Kidney capillary endothelial cell (primary cell): ENCODE measurements around the gene SLC35F1.

Experiments used
- DNase-seq: peaks from one replicate; pipeline ENCODE4 v3.0.0-alpha.2; 2018; ENCODE audit warnings: low spot score

The SLC35F1 gene

DNA sequence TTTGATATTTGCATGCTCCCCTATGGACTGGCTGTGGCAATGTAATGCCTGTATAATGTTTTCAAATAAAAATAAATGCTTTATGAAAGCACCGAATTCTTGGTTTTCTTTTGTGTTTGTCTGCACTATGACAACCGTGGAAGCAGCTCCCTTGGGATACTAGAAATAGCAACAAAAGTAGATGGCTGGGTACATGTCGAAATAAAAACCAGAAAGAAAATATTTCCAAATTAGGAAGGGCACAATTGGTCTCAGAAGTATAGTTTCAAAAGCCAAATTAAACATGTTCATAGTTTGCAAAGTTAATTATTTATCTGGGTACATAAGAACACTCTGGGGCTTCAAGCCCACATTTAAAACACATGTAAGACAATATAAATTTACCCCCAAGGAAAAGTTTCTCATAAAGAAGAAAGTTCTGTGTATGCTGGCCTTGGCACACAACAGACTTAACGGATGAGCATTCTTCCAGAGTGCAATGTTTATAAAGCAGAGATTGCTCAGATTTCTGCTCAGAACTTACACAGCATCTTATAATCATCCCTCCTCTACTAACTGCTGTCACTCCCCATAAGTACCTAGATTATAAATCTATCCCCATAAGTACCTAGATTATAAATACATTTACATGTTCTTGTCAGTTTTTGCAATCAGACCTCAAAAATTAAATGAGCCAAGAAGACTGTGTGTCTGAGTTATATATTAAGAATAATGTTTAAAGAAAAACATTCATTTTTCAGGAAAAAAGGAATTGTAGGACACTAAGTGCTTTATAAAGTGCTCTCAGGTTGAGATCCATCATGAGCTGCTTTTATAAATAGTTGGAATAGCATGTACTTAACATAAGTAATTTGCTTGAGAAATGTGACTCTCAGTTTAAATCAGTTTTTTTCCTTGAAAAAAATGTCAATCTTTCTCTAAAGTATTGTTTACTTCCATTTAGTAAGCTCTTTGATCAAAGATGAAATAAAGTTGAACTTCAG, 410.8 kb downstream of the SLC35F1 start:
- DNase-seq = no peak

- DNase-seq = no peak
Observed at GRCh38 chr6:118318648-118319047, 411.6 kb downstream of the SLC35F1 start.

- DNase-seq = no peak
Observed at GRCh38 chr6:118319416-118319815, 412.4 kb downstream of the SLC35F1 start.

- no peak for DNase-seq
Observed at GRCh38 chr6:118319894-118320649, 413.0 kb downstream of the SLC35F1 start.

DNA sequence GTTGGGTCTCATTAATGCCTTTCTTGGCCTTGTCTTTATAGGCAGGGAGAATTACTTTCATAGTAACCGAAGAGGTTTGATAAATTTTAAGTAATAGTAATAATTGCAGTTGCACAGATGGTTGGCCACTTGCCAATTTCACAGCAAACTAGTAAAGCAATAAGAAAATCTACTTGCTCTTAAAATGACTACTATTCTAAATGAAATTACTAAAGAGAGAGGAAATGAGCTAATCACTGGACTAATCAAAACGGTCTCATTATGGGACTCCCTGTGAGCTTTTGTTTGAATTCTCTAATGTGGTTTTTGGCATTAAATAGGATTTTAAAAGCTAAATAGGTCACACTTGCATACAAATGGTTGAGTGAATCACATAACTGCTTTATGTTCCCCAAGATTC, 413.6 kb downstream of the SLC35F1 start:
- no peak for DNase-seq

- no peak for DNase-seq
Observed at GRCh38 chr6:118324116-118324515, 417.1 kb downstream of the SLC35F1 start.

DNA sequence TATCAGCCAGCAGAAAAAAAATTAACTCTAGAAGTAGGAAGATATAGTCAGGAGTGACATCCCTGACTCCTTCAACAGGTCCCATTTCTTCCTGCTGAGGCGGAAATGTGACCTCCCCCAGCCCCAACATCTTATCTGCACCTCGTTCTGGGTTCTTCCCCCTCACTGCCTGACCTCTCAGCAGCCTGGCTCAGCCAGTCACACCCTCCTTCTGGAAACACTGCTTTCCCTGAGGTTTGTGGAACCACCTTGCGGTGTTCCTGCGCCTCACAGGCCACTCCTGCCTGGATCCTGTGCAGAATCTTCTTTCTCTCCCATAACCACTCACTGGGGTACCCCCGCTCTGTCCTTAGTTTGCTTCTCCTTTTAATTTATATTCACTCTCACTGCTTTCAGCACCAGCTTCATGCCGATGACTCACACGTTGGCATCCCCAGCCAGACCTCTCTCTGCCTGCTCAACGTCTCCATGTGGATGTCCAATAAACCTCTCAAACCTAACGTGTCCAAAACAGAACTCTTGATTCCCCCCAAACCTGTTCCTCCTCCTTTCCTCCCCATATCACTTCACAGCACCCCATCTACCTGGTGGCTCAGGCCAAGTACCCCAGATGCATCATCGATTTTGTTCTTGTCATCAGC, 418.3 kb downstream of the SLC35F1 start:
- no peak for DNase-seq

DNA sequence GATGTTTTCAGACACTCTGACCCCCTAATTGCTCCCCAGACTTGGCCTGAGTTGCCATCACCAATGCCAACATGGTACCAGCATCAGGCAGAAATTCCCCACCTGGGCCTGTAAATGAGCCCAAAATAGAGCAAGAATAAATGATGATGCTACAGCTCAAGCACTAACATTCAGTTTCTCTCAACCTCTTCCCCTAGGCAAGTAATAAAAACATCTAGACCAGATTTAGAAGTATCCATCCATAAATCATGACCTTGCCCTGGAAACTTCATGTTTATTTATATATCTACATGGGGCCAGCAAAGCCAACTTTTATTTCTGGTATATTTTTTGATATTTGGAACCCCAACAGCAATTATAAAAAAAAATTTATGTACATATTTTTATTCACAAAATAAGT, 419.6 kb downstream of the SLC35F1 start:
- DNase-seq = no peak

DNA sequence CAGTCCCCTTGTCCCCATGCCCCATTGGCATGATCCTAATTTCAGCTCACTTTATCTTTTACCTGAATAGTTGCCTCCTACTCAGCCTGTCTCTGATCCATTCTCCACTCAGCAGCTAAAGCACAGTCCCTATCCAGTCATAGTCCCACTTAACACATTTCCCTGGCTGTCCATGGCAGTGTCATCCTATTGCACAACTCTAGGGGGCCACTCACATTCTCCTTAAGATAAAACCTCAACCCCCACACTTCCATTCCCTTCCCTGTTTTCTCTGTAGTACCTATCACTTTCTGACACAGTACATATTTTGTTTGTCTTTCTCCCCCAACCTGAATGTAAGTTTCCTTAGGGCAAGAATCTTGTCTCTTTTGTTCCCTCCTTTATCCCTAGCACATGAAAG, 420.2 kb downstream of the SLC35F1 start:
- DNase-seq = no peak

- no peak for DNase-seq
Observed at GRCh38 chr6:118333772-118334171, 426.7 kb downstream of the SLC35F1 start.

DNA sequence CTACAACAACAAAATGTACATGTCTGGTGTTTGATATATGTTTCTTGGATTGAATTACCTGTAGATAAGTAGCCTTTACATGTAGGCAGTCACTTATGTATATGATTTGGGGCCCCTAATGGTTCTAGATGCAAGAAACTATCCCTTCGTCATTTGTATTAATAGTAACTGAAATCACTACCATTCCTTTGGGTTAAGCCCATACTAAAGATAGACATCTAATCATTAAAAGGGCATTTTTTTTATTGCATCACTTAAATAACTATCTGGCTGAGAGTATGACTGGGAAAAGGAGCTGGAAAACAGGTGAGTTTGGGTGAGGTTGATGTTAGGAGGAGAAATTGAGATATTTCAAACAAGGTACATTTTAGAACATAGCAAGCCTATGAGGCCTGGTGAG, 427.6 kb downstream of the SLC35F1 start:
- DNase-seq = no peak

- no peak for DNase-seq
Observed at GRCh38 chr6:118335325-118335816, 428.3 kb downstream of the SLC35F1 start.

GRCh38 chr6:118344014-118344670, 437.1 kb downstream of the SLC35F1 start:
- DNase-seq = no peak

DNA sequence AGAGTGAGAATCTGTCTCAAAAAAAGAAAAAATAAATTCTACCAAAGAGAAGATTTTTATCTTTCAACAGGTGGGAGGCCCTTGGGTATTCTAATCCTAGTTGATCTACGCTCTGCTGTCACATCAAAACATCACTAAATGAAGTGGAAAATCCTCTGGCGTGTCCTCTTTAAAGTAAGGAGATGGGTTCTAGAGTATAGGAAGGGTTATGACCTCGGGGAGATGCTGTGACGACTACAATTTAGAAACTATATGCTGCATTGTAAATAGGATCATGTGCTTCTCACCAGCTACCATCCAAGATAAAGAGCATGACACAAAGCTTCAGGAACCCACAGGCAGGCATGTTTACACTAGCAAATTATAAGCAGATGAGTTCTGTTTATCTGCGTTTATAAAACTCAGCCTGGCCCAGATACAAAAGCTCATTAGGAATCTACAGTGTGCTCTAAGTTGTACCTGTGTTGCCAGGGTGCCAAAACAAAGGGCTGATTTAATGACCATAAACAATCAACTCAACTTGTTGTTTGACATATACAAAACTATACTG, 443.9 kb downstream of the SLC35F1 start:
- no peak for DNase-seq

DNA sequence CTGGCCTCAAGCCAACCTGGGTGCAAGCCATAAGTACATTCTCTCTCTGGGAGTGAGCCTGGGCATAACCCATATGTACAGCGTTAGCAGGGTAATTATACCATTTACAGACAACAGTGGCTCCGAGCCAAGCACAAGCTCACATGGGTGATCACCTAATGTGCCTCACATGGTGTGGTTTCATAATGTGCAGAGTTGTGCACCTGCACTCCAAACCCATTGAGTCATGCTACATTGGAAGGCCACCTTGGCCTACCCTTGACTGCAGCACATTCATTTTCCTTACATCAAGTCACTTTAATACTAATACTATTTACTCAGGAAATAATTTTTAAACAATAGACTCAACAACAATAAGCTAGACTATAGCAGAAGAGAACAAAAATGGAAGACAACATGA, 446.5 kb downstream of the SLC35F1 start:
- DNase-seq = no peak

DNA sequence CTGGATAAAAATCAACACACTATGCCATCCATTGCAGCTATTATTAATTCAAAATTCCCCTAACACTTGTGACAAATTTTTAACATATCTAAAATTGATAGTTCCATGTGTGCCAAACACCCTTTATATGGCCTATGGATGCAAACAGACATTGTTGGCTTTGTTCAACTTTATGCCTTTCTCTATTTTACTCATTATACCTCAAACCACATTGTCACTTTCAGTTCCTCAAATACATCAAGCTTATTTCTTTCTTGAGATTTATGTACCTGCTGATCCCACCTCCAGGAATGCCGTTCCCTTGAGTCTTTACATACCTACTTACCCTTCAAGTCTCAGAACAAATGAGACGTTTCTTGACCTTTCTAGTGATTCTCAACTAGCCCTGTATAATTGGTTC, 447.6 kb downstream of the SLC35F1 start:
- no peak for DNase-seq

- no peak for DNase-seq
Observed at GRCh38 chr6:118356054-118356453, 449.0 kb downstream of the SLC35F1 start.

GRCh38 chr6:118356686-118357085, 449.6 kb downstream of the SLC35F1 start:
- no peak for DNase-seq
